Gastroesophageal sphincter (tissue), 3 donors: Measurements from ENCODE around the gene FAM83G.

Experiments used
- CTCF ChIP-seq, 4 experiments: fragments of 200-600 bp in 2 of 4; fragments of 450-650 bp in 2 of 4; sonication (generic) in 1 of 4; IDR thresholded peaks; one replicate each; pipeline ENCODE4 v1.5.1; 2017 to 2019; ENCODE audit warnings: antibody characterized with exemption in 4 of 4, mild to moderate bottlenecking in 2 of 4, moderate library complexity in 2 of 4
- EP300 ChIP-seq: sonication (generic); formaldehyde crosslinking; IDR thresholded peaks from one replicate; pipeline ENCODE4 v1.6.1; 2017; ENCODE audit warnings: antibody characterized with exemption, mild to moderate bottlenecking
- POLR2A ChIP-seq, 2 donors: fragments of 450-650 bp; IDR thresholded peaks; one replicate each; pipeline ENCODE4 v1.6.1; 2017; ENCODE audit warnings: antibody characterized with exemption in 2 of 2, mild to moderate bottlenecking in 2 of 2, moderate library complexity in 1 of 2

DNA sequence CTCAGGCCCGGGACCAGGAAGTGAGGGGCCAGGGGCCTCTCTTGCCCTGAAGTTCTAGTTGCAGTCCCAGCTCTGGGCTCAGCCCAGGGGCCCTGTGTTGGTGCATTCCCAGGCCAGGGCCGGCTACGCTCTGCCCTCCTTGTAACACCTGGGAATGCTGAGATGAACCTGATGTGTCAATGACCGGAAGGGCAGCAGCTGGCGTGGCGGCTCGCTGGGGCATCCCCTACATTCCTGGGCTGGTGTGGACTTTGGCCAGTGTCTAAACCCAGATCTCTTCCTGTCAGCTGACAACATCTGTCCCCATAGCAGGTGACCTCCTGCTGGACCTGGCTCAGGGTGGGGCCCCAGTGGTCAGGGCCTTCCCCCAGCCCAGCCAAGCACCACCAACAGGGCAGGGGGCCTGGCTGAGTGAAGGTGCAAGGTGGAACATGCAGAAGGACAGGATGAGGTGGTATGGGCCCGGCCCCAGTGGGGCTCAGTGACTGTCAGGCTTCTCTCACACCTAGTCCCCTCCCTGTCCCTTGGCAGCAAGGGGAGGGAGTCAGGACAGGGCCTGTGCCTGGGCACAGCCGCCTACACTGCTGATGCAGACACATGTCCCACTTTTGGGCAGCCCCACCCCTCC, 15.9 kb downstream of the FAM83G start:
- TF ChIP-seq POLR2A (IDR thresholded peaks at IDR 0.05) (no peak), CTCF (IDR thresholded peaks at IDR 0.05) (no peak), EP300 (no peak)
